ENCODE measurements around the gene TADA3.
A peak's percentile ranks its signal among the peaks of the same experiment; 100 is the strongest.

GRCh38 chr3:9792405-9793160 is at the start of gene TADA3, which contains the start of gene ARPC4:
- TF ChIP-seq POLR2A (IDR thresholded peaks at IDR 0.05), result peak; percentile 38
- TF ChIP-seq CTCF (IDR thresholded peaks at IDR 0.05), result peak in 2 of 4 experiments; percentile 45 to 48

Measured in prostate gland (tissue), 2 donors.